G401.6 (cell line): Measurements from ENCODE around the gene C4orf51.

Source experiments
- FAIRE-seq: peaks from 2 replicates; lab custom pipeline; 2012; peaks lifted over from hg19 to GRCh38; lab: Jason Lieb, UNC

The C4orf51 gene

DNA sequence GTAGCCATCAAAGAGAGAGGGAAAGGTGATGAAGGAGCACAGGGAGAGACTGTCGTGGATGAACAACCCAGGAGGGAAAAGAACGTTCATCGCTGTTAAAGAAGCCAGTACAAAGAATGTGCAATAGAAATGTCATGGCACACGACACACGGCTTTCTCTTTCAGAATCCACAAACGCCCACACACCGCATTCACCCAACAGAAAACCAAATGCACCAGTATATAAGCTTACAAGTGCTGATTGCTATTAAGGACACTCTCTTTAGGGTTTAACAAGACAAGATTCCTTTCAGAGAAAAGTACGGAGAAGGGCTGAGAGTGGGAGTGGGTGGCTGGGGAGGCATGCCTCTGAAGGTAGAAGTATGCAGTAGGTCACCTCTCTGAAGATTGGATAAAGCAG is 80.2 kb downstream of the C4orf51 start:
- FAIRE-seq: no peak

DNA sequence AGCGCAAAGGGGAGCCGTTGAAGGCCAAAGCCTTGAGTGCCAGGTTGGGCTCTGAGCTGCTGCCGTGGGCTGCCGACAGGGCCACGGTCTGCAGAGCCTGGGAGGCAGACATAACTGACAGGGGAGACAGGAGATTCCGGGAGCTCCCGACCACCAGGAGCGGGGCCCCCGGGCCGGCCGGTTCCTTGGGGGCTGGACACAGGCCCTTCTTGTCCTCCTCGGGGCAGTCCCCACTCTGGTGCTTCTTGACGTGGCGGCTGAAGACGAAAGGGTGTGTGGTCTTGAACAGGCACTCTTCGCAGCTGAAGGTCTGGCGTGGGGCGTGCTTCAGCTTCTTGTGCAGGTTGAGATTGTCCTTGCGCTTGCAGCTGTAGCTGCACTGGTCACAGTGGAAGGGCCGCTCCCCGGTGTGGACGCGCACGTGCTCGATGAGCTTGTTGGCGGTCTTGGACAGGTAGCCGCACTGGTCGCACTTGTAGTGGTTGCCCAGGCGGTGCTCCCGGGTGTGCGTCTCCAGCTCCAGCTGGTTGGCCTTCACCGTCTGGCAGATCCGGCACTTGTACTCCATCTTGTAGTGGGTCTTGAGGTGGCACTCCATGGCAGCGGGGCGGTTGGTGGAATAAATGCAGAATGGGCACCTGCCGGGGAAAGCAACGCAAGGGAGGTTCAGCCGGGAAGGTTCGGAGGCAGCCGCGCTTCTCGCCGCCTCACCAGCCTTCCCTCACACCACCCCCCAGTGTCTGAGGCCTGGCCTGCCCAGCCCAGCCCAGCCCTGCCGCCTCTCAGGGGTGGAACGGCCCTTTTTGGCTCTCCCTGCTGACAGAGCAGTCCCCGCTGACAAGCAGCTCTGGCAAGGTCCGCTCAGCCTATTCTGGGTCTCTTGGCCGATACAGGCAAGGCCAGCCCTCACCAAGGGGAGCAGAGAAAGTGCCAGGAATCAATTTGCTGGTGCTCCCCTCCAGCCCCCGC is 81.3 kb downstream of the C4orf51 start:
- no peak for FAIRE-seq

DNA sequence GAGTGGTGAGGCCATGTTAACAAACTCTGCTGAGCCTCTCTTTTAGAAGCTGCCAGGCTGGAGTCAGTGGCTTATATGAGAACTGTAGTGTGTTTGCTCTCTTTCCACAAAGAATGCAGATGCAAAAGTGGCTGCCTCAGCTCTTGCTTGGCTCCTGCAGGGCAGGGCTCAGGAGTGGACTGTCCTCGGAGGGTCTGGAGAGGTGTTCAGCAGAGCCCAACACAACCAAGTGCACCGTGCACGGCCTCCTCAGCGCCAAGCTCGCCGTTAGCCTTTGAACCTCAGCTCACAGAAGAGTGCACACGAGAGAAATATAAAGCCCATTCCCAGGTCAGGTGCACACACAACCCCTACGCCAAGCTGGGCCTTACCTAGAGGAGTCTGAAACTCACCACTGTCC is 82.8 kb downstream of the C4orf51 start:
- FAIRE-seq: no peak

DNA sequence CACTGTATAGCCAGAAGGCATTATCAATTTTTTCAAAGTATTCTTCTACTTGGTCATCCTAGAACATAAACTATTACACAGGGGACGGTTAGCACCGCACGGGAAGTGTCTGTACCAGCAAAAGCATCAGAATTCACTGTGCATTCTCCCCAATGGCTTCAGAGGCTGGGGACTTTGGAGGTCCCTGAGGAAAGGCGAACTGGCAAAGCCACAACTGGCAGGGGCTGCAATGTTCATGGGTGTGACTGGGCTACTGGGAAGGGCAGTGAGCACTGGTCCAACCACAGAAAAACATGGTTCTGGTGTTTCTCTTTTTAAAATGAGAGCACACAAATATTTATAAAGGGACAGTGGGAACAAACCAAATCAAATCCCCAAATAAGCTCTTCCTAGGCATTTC is 83.5 kb downstream of the C4orf51 start:
- no peak for FAIRE-seq

DNA sequence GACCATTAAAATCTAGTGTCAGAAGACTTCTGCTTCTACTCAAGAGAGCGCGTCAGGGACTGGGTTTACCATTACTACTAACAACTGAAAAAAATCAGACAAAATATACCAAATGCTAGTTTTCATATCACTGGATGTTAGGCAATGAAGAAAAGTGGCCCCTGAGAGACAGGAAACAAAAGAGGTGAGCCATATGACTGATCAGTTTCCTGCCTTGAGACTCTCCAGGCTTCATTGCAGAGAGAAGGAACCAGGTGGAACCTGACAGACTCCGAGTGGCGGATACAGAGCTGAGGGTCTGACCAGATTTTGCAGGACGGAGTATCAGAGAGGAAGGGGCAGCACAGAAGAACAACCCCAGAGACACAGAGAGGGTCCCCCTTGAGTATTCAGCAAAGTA is 86.3 kb downstream of the C4orf51 start:
- FAIRE-seq: no peak

DNA sequence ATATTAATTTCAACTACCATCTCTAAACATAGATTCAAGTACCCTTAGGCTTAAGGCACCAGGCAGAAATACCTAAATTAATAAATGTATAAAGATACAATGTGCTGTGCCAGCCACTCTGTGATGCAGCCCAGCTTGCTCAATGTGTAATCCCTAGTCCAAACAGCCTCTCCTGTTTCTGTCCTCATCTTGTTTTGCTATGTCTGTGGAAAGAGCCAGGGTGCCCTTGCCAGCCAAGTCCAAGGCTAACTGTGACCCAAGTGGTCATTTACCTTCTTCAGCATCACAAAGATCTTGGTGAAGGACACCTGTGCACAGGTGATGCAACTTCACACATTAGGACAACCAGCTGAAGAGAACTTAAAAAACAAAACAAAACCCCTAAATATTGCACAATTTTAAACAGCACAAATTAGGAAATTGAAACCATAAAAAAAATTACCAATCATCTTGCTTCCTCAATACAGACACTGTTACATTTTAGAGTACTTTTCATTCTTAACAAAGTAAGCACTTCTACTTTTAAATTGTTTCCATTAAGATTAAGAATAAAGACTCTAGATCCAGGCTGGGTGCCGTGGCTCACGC is 89.6 kb downstream of the C4orf51 start:
- FAIRE-seq: no peak

DNA sequence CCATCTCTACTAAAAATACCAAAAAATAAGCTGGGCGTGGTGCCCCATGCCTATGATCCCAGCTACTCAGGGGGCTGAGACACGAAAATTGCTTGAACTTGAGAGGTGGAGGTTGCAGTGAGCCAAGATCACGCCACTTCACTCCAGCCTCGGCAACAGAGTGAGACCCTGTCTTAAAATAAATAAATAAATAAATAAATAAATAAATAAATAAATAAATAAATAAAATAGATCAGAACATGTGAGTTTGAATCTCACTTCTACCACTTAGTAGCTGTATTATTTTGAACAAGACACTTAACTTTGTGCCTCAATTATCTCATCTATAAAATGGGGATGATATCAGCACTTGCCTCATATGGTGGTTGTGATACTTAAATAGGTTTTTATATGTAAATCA is 90.2 kb downstream of the C4orf51 start:
- FAIRE-seq: no peak

DNA sequence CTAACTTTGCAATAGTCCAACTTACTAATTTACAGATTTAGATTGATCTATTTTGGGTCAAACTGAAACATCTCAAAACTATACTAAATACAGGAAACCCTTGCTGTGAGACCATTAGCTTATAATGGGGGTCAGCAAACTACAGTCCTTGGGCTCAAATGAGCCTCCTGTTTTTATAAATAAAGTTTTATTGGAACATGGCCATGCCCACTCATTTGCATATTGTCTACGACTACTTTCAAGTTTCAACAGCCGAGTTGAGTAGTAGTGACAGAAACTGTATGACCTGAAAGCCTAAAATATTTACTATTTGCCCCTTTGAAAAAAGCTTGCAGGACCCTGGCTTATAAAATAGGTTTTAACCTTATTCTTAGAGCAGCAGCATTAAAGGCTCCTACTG is 92.4 kb downstream of the C4orf51 start:
- FAIRE-seq: no peak

DNA sequence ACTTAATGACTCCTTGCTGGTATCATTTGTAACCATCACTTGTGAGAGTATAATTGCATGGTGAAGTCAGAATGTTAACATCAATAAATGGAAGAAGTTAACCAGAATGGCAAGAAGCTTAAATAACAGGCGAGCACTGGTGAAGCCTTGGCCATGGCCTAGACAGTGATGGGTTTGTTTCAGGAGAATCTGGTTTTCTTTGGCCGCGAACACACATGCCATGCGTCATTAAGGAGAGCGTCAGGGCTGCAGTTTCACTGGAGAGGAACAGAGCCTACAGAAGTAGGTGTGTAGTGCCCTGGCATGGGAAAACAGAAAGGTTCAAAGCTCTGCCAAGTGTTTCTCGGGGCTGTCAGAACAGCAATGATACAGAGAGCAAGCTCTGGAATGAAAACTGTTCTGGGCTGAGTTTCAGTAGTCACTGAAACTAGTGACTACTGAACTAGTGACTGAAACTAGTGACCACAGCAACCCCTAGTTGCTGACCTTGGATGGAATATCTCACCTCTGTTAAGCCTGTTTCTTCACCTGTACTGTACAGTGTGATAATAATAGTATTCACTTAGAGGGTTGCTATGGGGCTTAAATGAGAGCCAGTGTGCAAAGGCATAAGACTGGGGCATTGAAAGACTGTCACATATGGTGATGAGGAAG is 93.8 kb downstream of the C4orf51 start:
- no peak for FAIRE-seq

DNA sequence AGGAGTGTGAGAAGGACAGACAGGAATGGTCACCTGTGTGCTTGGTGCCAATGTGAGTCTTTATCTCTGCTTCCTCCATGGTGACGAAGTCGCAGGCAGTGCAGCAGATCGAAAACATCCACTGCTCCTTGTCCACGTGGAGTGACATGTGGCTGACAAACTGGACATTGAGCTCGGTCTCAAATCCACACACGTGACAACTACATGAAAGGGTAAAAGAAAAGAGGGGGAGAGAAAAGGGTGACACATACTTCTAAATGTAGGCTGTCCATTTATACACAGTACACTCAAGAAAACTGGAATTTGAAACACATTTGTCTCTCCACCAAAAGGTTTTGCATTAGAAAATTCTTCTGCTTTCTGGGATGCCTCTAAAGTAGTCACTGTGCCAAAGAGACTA is 94.5 kb downstream of the C4orf51 start:
- FAIRE-seq: no peak

DNA sequence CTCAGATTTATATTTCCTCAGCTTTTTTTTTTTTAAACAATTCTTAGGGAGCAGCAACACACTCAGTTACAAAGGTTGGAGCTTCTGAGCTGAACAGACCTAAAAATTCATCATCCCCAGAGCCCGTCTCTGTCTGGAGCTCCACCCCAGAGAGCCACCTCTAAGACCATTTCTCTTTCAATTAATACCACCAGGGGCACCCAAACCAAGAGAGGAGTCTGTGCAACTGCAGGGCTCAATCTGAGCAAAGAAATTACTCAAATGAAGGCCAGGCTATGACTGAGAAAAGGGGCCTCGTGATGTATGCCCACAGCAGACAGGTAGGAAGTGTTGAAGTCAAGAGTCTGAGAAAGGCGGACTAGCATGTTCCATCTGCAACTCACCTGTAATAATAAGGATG is 95.5 kb downstream of the C4orf51 start:
- FAIRE-seq: no peak

DNA sequence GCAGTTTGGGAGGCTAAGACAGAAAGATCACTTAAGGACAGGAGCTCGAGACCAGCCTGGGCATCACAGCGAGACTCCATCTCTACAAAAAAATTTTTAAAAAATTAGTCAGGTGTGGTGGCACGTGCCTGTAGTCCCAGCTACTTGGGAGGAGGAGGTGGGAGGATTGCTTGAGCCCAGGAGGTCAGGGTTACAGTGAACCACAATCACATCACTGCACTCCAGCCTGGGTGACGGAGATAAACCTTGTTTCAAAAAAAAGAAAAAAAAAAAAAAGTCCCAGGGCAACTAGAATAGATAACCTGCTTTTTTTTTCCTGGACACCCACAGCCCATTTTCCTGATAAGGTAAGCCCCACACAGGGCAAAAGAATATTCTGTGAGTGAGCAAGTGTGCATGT is 96.3 kb downstream of the C4orf51 start:
- FAIRE-seq: no peak

DNA sequence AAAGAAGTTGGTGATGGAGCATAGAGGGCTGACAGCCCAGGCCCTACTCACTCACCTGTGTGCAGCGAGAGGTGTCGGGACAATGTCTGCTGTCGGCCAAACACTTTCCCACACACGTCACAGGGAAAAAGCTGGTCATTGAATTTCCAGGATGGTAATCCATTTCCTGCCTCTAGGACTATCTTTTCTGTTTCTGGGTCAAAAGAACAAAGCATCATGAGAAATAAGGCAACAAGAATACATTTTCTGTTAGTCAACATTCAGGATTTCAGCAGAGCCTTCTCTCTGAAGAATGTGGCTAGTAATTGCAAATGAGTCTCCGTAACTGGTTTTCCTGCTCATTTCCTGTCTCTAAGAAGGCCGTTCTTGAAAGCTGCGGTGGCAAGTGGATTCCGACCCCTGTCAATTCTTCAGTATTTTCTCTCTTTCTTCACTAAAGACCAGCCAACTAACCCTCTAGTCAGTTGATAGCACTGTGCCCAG is 99.4 kb downstream of the C4orf51 start:
- FAIRE-seq: no peak

DNA sequence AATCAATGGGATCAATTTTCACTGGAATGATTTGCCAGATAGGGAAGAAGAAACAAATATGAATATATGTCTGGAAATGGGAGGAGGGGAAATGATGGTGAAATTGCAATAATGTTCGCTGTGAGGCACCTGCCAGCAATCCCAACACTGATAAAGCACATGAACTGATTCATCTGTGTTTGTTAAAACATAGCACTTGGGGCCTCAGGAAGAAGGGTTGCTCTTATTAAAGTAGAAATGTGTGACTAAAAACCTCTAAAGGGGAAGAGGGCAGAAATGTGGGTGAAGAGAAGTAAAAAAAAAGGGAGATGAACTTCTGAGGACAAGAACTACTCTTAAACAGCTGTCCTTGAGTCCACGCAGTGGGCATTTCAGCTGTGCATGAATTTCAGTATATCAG is 101.4 kb downstream of the C4orf51 start:
- FAIRE-seq: no peak
